ENCODE measurements around the gene HDAC4.
A peak's percentile ranks its signal among the peaks of the same experiment; 100 is the strongest.

HDAC4 gene

DNA sequence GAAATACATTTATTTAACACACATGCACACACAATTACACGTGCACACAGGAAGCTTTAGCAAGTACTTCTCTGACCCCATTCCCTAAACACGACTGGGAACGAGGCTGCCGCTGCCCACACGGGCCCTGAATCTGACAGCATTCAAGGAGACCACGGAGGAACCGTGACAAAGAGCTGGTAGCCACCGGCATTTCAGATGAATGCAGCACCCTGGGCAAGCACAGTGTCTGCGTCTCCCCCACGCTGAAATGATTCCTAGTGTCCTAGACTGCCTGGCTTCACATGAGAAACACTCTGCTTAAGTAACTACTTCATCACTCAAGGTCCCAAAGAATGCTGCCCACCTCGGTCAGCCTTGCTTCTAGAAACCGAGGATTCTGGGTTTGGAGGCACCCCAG, 95.0 kb downstream of the HDAC4 start:
- DNase-seq, result no peak

DNA sequence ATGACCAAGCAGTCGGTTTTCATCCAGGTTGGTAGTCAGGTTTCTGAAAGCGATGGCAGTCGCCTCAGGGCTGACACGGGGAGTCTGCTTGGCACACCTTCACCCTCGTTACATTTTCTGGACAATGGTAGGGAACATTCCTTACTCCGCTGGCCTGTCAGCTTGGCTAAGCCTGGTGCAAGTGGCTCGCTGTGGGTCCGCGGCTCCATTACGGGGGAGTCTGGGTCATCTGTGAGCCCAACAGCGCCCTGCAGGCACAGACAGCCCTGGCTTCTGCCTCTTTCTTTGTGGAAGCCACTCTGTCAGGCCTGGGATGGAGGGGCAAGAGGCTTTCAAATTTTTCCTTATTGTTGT, 95.6 kb downstream of the HDAC4 start:
- no peak for DNase-seq

DNA sequence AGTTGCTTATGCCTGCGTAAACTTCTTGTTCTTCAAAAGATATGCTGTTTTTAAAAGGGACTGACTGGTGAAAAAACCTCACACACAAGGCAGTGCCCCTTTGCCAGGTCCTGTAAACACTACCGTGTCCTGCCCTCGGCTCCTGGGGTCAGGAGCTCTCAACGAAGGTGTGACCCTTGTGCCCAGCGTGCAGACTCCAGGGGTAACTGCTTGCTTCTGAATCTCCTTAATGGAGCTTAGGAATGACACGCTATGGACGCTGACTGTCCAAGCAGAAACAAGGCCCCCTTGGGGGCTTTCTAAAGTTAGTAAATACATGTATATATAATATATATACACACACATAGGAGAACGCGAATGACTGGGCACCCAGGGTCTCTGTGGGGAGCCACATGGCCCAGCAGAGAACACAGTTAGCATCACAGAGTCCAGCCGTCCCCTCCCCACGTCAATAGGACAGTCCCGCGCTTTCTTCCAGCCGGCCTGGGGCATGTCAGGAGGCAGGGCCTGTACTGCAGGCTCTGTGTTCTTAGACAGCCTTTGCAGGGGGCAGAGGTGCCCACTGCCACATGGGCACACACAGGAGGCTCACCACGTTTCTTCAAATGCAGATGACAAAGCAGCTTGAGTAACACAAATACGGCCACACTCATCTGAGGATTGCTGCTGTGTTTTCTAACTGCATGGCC, 96.1 kb downstream of the HDAC4 start:
- DNase-seq, result no peak

DNA sequence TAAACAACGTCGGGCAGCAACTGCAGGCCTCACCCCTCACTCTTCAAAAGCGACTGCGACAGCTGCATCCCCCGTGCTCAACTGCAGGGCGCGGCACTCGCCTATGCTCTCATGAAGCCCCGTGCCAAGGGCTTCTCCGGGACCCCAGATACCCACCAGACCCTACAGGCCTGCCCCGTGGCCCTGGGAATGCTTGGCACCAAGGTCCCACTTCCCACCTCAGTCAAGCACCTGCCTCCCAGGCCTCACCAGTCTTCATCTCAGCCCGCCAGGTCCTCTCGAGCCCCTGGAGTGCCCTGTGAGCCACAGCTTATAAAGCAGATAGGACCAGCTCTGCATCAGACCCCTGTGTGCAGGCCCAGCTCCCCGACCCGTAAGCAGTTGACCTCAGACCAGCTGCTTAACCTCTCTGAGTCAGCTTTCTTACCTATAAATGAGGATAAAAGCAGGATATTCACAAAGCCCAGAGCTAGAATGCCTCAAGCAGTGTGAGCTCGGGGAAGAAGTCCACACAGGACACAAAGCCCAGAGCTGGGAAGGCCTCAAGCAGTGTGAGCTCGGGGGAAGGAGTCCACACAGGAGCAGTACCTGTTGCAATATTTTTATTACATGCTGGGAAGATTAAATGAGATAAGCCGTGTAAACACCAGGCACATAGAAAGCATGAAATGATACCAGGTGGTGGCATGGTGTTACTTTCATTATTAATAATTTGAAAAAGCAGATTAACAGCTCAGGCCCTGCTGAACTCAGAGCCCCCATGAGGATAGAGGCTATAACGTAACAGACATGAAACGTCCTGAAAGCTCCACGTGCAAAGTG, 96.9 kb downstream of the HDAC4 start:
- peak; percentile 31 for DNase-seq

DNA sequence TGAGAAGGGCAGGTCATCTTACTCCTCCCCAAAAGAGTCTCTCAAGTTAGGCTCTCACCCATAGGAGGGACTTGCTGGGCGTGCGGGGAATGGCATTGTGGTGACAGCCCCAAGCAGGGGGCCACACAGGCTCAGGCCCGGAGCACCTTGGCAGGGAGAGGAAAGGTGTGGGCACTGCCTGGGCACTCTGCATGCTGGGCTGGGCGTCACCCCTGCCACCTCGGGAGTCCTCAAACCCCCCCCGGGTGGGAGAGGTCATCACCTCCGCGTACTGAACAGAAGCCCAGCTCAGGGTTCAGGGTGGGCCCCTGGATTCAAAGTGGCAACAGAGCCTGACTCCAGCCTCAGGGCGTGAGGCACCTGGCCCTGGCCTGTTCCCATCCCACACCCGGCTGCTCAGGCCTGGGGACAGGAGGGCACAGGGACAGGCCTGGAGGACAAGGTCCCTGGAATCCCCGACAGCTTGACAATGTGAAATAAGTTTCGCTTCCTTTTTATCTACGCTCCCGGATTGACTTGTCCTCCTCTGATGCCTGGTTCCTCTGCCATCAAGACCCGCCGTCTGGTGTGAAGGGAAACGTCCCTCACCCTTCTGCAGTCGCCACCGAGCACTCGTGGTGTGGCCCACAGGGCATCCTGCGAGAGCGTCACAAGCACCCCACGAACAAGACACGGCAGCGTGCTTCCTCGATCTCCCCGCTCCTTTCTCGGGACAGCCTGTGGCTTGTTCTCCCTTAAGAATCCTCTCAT, 97.8 kb downstream of the HDAC4 start:
- DNase-seq, result no peak

DNA sequence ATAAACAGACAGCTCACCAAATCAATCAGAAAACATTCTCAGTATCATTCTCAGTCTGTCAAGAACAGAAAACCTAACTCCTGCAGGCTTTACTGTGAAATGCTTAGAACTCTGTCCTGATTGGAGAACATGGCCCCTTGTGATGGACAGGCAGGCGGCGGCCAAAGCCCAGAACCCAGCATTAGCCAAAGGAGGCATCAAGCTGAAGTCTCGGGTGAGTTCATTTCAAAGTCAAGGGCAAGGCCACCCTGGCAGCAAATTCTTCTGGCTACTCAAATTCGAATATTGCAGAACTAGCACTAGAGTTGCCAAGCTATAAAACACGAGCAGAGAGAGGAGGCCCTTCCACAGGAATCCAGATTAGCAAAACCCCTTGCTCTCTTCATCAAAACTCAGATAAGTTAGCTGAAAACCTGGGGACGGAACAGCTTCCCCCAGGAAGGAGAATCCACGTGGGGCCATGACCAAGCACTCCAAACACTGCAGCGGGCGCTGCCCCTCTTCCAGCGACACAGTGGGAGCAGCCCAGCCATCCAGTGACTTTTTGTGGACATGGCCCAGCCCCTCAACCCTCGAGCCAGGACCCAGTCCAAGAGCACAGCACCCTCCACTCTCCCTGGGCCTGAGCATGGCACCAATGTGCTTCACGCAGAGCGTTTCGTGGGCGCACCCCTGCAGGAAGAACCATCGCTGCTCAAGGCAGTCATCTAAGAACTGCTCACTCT, 98.6 kb downstream of the HDAC4 start:
- no peak for DNase-seq

DNA sequence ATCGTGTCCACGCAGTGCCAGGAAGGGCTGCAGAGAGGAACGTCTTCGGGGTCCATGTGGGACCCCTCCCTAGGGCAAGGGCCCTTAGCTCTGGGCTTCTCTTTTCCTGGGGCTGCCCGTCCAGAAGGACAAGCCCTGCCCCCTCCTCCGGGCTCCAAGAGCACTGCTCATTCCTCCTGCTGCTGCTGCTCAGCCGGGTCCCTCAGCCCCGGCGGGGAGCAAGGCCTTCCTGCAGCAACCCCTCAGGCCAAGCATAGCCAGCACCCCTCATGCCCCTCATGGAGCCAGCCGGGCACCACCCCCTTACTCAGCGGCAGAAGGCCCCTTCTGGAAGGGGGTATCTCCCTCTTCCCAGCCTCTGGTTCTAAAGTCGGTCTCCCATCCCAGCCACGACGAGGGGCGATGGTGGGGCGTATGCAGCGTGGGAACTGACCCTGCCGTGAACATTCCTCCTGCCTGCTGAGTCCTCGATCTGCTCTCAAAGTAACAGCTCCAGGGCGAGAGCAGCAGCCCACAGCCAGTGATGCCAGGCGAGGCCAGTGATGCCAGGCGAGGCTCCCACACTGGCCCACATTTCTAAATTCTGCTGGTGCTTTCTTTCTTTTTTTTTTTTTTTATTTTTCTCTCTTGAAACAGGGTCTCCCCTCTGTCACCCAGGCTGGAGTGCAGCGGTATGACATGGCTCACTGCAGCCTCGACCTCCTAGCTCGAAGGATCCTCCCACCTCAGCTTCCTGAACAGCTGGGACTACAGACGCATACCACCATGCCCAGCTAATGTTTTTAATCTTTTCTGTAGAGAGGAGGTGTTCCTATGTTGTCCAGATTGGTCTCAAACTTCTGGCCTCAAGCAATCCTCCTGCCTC, 99.7 kb downstream of the HDAC4 start:
- DNase-seq, result no peak

DNA sequence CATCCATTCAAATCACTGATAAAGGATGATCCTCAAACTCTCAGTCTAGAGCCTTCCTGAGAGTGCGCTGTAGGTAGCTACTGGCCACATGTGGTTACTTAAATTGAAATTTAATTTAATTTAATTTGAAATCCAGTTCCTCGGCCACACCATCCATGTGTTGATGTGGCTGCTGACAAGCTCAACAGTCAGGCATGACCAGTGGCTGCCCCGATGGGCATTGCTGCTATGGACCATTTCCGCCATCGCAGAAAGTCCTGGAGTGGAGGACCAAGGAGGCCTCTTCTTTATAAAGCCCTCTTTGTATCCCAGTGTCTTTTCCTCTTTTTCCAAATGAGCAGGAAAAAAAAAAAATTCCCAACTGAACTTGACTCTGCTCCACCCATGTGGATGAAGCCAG, 100.6 kb downstream of the HDAC4 start:
- DNase-seq, result no peak

DNA sequence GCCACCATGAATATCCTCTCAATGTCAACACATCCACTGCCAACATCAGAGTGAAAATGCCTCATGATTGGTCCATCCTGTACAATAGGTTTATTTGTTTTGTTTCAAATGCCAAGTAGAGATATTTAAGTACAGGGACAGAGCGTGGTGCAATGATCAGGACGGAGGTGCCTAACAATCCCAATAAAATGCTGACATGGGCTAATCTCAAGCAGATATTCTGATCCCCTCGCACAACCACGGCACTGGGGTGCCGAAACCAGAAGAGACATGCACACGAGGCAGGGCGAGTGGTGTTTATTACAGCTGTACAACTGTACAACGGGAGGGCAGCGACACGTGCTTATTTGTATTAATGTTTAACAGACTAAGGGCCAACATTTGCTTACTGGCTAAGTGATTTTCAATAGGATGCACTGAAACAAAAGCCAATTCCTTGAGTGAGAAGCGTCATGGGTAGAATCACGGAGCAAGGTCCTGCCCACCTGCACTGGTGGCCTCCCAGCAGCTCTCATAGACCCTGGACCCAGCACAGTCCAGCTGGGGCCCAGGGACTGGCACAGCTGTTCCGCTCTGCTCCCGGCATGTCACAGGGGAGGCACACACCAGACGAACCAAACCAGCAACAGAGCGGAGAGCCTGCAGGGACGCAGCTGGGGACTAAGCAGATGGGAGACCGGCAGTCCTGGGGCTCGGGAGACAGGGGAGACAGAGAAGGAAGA, 101.4 kb downstream of the HDAC4 start:
- no peak for DNase-seq

DNA sequence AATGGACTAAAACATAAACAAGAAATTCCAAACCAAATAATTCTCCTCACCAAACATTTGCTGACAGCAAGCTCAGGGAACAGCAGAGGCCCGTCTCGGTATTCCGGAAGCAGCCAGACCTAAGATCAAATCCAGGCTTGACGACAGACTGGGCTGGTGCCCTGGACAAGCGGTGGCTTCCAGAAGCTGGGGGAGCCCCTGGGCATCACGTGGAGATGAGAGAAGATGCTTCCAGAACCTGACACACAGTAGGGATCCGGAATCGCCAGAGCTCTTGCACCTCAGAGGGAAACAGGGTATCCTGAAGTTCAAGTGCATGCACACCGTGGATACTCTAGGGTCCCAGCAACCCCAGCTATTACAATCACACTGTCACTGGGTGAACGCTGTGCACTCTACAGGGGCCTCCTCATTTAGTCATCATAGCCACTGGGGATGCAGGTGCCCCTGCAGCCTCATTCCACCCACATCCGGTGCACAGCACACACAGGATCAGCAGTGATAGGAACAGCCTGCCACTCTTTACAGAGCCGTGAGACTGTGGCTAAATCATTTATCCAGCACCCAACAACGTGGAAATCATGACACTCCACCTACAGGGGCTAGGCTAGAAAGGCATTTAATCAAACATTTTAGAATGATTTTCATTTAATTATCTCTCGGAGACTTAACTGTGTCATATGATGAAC, 102.6 kb downstream of the HDAC4 start:
- DNase-seq, result peak; percentile 77

DNA sequence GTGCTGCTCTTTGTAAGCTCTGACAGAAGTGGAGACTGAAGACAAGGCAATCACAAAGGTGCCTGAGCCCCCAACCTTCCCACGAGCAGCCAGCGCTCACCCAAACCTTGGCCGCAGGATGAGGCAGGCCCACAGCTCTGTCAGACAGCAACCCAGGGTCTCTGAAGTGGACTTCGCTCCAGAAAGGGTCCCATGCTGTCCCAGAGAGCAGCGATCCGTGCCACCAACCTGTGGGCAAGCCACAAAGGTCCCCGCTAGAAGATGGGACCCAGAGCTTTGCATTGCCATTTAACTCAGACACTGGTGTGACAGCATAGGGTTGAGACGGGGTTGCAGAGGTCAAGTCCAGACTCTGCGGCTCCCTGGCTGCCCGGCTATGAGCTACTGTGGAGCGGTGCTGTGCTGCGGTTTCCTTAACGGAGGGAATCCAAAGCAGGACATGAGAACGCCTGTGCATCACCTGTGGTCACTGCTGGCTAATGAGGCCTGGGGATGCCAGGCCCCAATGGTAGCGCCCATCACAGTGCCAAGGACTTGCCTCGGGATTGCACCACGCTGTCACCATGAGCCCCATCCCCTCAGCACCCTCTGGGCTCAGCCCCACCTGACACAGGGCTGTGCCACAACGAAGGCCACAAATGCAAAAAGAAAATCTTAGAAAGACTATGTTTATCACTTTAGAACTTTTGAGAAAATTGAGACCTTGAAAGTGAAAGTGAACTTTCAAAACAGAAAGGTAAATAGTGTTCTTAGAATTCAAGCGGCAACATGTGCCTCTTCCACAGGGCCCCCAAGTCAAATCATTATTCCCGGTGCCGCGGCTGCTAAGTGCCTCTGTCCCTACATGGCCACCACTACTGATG, 103.4 kb downstream of the HDAC4 start:
- DNase-seq, result no peak

DNA sequence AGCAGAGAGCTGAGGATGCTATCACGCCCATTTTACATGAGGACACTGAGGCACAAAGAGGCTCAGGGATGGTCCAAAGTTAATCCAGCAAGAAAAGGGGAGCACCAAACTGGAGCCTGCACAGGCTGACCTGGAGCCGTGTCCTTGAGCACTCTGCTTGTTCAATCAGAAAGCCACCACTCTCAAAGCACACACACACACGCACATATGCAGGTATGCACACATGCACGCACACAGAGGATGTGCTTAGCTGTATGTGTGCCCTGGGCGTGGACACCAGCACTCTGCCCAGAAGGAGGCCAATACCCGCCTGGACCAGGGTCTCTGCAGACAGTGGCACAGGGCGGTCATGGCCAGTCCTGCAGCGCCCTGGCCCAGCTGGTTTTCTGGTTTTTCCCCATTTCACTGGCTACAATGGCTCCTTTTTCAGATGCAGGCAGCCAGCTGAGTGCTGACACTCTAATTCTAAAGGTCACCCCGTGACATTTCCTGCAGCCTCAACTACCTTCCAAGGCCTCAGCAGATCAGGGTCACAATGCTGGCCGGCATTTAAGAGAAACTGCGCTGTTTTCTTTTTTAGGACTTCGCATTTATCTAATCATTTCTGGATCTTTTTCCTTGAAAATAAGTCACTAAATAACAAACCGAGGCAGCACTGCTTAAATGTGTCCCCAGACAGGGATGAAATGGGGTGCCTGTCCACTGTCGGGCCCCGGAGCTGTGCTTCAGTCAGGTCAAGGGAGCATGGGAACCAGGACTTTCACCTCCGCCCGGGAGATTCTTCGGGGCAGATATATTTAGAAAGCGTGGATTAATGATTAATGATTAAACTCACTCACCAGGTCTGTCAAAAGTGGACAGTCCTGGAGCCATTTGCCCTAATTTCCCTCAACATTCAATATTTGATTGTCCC, 104.5 kb downstream of the HDAC4 start:
- DNase-seq, result no peak

DNA sequence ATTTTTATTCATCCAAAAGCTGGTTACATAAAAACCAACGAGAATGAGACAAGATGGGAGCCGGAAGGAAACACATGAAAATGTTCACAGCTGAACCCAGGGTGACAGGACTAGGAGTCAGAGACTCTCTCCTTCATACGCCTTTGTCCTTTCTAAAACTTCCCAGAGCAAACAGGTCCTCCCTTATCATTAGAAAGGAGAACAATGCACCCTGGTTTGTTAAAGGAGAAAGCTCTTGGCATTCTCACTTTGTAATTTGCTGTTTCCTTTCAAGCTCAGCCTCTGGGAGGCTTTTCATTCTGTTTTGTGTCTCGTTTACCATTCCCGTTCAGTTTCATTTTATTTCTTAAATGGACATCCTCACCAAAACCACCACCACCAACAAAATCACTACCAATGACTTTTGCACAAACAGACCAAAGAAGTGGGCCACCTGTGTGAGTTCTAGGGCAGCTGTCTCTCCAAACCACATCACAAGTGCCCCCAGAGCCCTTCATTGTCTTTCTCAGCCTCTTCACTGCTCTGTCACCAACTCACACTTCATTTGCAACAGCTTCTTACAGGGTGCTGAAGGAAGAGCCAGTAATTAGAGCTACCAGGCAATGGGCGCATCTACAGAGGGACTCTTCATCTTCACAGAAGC, 105.3 kb downstream of the HDAC4 start:
- no peak for DNase-seq

DNA sequence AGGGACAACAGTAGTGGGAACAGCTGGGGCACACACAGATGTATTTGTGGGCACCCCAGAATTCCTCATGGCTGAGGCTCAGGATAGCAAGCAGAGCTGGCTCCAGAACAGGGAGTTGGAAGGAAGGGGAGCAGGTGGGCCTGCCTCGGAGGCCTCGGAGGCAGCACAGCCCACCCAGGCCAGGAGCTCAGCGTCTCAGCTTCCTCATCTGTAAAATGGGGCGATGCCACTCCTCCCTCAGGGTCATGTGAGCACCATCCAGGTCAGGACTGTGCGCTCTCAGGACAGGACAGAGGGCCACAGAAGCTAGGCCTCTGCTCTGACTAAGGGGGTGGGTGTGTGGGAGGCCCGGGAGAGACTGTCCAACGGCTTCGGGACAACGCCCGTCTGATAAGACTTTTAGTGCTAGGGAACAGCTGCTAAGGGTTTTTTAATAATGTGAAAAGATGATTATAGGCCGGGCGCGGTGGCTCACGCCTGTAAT, 106.2 kb downstream of the HDAC4 start:
- DNase-seq, result no peak

DNA sequence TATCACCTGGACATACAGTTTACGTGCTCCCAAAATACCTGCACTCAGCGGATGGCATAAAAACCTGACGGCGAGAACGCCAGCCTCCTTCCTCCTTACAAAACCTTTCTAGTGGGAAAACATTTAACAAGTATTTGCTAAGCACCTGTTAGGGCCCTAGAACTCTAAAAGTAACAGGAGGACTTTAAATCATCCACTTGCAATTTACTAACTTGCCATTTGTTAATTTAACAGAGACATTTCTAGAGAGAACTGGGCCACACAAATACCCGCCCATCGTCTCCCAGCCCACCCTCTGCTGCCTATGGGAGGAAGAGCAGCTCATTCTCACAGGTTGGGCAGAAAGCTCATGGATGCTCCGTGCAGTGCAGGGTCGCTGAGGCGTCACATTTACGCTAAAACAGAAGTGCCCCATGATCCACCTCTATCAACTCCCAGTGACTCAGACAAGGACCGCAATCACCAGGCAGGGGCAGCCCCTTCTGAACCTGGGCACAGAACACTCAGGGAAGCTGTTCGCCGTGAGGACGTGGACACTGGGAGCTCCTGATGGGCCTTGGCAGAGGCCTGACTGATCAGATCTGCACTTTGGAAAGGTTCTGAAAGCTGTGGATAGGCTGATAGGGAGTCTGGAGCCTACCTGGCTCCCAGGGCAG, 106.9 kb downstream of the HDAC4 start:
- DNase-seq, result peak; percentile 74

DNA sequence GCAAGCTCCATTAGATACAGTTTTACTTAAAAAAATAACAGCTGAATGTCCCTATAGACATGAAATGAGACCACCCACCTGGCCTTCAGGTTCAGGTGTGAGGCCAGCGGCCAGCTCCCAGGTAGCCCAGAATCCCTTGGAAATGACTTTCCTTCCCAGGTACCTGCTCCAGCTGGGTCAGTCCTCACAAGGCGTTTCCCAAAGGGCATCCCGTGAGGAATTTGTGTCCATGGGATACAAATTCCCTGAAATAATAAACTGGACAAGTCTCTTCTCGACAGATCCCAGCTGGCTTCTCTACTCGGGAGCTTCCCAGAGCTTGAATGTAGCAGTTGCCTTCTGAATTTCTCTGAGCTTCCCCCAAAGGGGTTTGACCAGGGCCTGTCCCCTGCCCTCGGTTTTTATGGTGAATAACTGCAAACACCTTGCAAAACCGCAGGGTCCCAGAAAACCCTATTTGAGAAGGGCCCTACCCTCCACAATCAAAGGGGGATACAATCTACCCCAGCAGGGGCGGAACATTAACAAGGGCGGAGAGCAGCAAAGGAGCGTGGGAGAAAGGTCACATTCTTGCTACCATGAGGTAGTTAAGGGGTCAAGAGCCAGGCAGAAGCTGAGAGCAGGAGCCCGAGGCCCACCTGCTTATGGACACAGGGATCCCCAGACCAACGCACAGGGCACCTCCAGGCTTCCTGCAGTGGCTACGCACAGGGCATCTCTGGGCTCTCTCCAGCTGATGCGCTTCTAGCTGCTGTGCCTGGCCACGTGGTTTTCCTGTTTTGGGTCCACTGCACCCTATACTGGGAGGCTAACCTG, 107.7 kb downstream of the HDAC4 start:
- DNase-seq, result no peak

DNA sequence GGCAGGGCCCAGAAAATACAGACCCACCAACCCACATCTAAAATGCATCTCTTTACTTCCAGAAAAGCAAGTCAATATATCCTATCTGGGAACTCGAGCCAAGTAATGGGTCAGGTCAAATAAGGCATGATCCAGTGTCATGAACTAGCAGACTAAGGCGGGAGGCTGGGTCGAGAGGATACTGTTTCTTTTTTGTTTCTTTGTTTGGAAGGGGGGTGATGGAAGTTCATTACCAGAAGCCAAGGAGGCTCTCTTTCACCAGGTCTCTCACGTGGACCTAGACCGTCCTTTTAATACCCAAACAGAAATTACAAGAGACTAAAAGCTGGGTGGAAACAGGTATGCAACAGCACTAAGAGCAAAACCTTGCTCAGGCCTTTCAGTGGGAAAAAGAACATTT, 108.3 kb downstream of the HDAC4 start:
- DNase-seq, result no peak
